Prostate gland (tissue), 2 donors: ENCODE results near the gene SHLD2. TPM values are rescaled to one million over a fixed set of nuclear protein-coding genes. Genes with fewer than 3 reads are reported as not detected.
"Not testable (repeated sequence)": the region's sequence is repeated elsewhere in the genome, so short reads cannot be mapped to it uniquely, and the experiment has no call there.

ENCODE experiments used
- DNase-seq: peaks from one replicate; pipeline ENCODE4 v3.0.0-alpha.2; 2019; ENCODE audit warnings: low spot score
- H3K27ac ChIP-seq, 2 donors: fragments of 200-600 bp; sonication (generic); 2 replicates each; pipeline ENCODE4 v1.5.1; 2017 to 2019
- H3K27me3 ChIP-seq: fragments of 200-600 bp; sonication (generic); replicated peaks from 2 replicates; pipeline ENCODE4 v1.5.1; 2019; ENCODE audit not compliant: insufficient read depth
- H3K36me3 ChIP-seq, 2 donors: fragments of 200-600 bp; sonication (generic); 1 replicate in 1 of 2; 2 replicates in 1 of 2; pipeline versions ENCODE4 v1.5.1 to v1.8.1; 2017 to 2019
- H3K4me1 ChIP-seq: fragments of 200-600 bp; sonication (generic); replicated peaks from 2 replicates; pipeline ENCODE4 v1.5.1; 2019
- H3K4me3 ChIP-seq, 2 donors: fragments of 200-600 bp; sonication (generic); 2 replicates each; pipeline ENCODE4 v1.5.1; 2017 to 2019
- H3K9me3 ChIP-seq: fragments of 200-600 bp; sonication (generic); 2 replicates; pipeline ENCODE4 v1.5.1; 2017
- CTCF ChIP-seq, 4 experiments: fragments of 200-600 bp in 2 of 4; fragments of 450-650 bp in 2 of 4; sonication (generic) in 2 of 4; IDR thresholded peaks; 1 replicate in 3 of 4; 2 replicates in 1 of 4; pipeline ENCODE4 v1.5.1; 2016 to 2019; ENCODE audit warnings: antibody characterized with exemption in 4 of 4, mild to moderate bottlenecking in 2 of 4, moderate library complexity in 2 of 4
- POLR2A ChIP-seq: fragments of 450-650 bp; IDR thresholded peaks from one replicate; pipeline ENCODE4 v1.6.1; 2016; ENCODE audit warnings: antibody characterized with exemption, mild to moderate bottlenecking
- POLR2AphosphoS5 ChIP-seq: sonication (generic); formaldehyde crosslinking; IDR thresholded peaks from one replicate; pipeline ENCODE4 v1.6.1; 2017; ENCODE audit warnings: antibody characterized with exemption
- WGBS: methylation state at CpG from one replicate; pipeline ENCODE4 v1.1.5; 2018; 5-methylcytosine and 5-hydroxymethylcytosine counted together
- intact Hi-C: fragments of 100-400 bp; cut with DNase I; formaldehyde crosslinking; loops from one replicate; pipeline ENCODE4 v1.14.2; 2022
- total RNA-seq, 2 donors: library from RNA; depleted of rRNA; stranded (reverse); fragments of >200 nt; gene quantifications; one replicate each; pipeline ENCODE4 v1.1.0, GENCODE V29; 2016

Gene SHLD2
- total RNA-seq, 2 donors from 2014 or later: 25.2 to 43.5 TPM

- 1% methylated on average over 26 of the region's 60 CpGs for WGBS
- peak overlapping the region; percentile 94 to 96 for H3K27ac ChIP-seq
- H3K36me3 ChIP-seq: no peaks in the 10 kb centered on the region
- H3K9me3 ChIP-seq: no peaks in the 10 kb centered on the region
- H3K4me1 ChIP-seq: no peaks in the 10 kb centered on the region
- intact Hi-C loops: loop anchor here (2.0 to 10.0 kb wide), 2 partner anchors 125 to 411 kb away; no protein-coding TSS in a partner anchor
- TF ChIP-seq CTCF (IDR thresholded peaks at IDR 0.05) (peak in 1 of 4 experiments; percentile 12), POLR2A (peak; percentile 37), POLR2AphosphoS5 (peak; percentile 29)
- peak overlapping the region; percentile 83 to 86 for H3K4me3 ChIP-seq
- H3K27me3 ChIP-seq: no peaks in the 10 kb centered on the region
- DNase-seq: peak; percentile 55
Measured at GRCh38 chr10:87095236-87095945, 385 bp downstream of the SHLD2 start.

GRCh38 chr10:87101996-87102395 lies 7.0 kb downstream of the SHLD2 start:
- no peak overlapping the region for H3K27ac ChIP-seq
- no peaks in the 10 kb centered on the region for H3K4me1 ChIP-seq
- TF ChIP-seq POLR2AphosphoS5: no peak
- no peak for TF ChIP-seq POLR2A
- TF ChIP-seq CTCF (IDR thresholded peaks at IDR 0.05): no peak
- intact Hi-C loops: no loop called here
- no peaks in the 10 kb centered on the region for H3K27me3 ChIP-seq
- WGBS: 99% methylated on average over 2 of the region's 2 CpGs
- no peaks in the 10 kb centered on the region for H3K36me3 ChIP-seq
- DNase-seq: no peak
- no peaks in the 10 kb centered on the region for H3K9me3 ChIP-seq
- no peak overlapping the region for H3K4me3 ChIP-seq

- intact Hi-C loops, H3K36me3 ChIP-seq, H3K4me1 ChIP-seq, H3K9me3 ChIP-seq, H3K4me3 ChIP-seq, H3K27ac ChIP-seq, DNase-seq, H3K27me3 ChIP-seq: not testable (repeated sequence)
- 87% methylated on average over 8 of the region's 8 CpGs for WGBS
Measured at GRCh38 chr10:87104727-87105126, 9.7 kb downstream of the SHLD2 start.

- Histone ChIP-seq H3K27ac (no peak overlapping the region), H3K4me1 (no peaks in the 10 kb centered on the region), H3K36me3 (no peaks in the 10 kb centered on the region), H3K4me3 (no peak overlapping the region), H3K9me3 (no peaks in the 10 kb centered on the region), H3K27me3 (no peaks in the 10 kb centered on the region)
- intact Hi-C loops: no loop called here
- 88% methylated on average over 7 of the region's 7 CpGs for WGBS
- TF ChIP-seq CTCF (IDR thresholded peaks at IDR 0.05) (no peak), POLR2A (no peak)
- DNase-seq: no peak
Measured at GRCh38 chr10:87105446-87106124, 10.6 kb downstream of the SHLD2 start.

GRCh38 chr10:87118122-87118521 lies 23.1 kb downstream of the SHLD2 start:
- H3K36me3 ChIP-seq, H3K9me3 ChIP-seq, H3K4me3 ChIP-seq, DNase-seq, H3K27ac ChIP-seq, intact Hi-C loops, H3K4me1 ChIP-seq, H3K27me3 ChIP-seq: not testable (repeated sequence)
- WGBS: 50% methylated on average over 1 of the region's 1 CpG

GRCh38 chr10:87119029-87119428 lies 24.0 kb downstream of the SHLD2 start:
- H3K27me3 ChIP-seq, H3K36me3 ChIP-seq, H3K4me3 ChIP-seq, H3K4me1 ChIP-seq, intact Hi-C loops, H3K9me3 ChIP-seq, DNase-seq, H3K27ac ChIP-seq: not testable (repeated sequence)
- WGBS: 57% methylated on average over 1 of the region's 1 CpG

- H3K27ac ChIP-seq, H3K27me3 ChIP-seq, H3K9me3 ChIP-seq, H3K4me3 ChIP-seq, intact Hi-C loops, H3K36me3 ChIP-seq, H3K4me1 ChIP-seq, DNase-seq: not testable (repeated sequence)
- WGBS: 50% methylated on average over 3 of the region's 4 CpGs
Measured at GRCh38 chr10:87123351-87123750, 28.3 kb downstream of the SHLD2 start.

- DNase-seq, H3K4me3 ChIP-seq, H3K27me3 ChIP-seq, intact Hi-C loops, H3K27ac ChIP-seq, H3K36me3 ChIP-seq, H3K4me1 ChIP-seq, H3K9me3 ChIP-seq: not testable (repeated sequence)
- 100% methylated on average over 1 of the region's 2 CpGs for WGBS
Measured at GRCh38 chr10:87127048-87127447, 32.0 kb downstream of the SHLD2 start.

GRCh38 chr10:87127607-87128156 lies 32.7 kb downstream of the SHLD2 start:
- DNase-seq, H3K4me3 ChIP-seq, H3K4me1 ChIP-seq, intact Hi-C loops, H3K9me3 ChIP-seq, H3K27me3 ChIP-seq, H3K27ac ChIP-seq, H3K36me3 ChIP-seq: not testable (repeated sequence)
- WGBS: 50% methylated on average over 3 of the region's 3 CpGs
